Measurements from ENCODE around the gene KRT82. TPM values are rescaled to one million over a fixed set of nuclear protein-coding genes. Genes with fewer than 3 reads are reported as not detected.

Gene KRT82
- total and polyA plus RNA-seq, 4 donors, result not detected

DNA sequence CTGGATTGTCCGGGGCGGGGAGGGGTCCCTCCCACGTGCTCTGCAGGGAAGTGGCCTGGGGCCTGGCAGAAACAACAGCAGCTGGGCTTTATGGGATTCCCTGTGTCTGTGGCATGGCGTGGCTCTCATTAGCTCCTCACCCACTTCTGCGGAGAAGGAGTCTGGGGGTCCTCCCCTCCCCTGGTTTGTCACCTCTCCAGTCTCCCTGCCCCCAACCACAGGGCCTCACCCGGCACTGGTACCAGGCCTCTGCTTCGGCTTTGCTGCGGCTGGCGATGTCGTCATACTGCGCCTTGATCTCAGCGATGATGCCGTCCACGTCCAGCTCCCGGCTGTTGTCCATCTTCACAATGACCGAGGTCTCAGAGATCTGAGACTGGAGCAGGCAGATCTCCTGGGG is 6.4 kb downstream of the KRT82 start:
- Histone ChIP-seq H3K9ac (ENCODE audit: insufficient read depth in 1 of 2, low read length in 2 of 2) (no peak overlapping the region), H3K9me3 (ENCODE audit: control insufficient read depth in 4 of 4, insufficient read depth in 3 of 4, low read length in 3 of 4) (no peaks in the 10 kb centered on the region), H3K27me3 (ENCODE audit: control insufficient read depth in 3 of 3, insufficient read depth in 3 of 3, low read length in 2 of 3) (peaks cover 0 to 3% (median 0%) of the 10 kb centered on the region in 3 donors), H3K4me3 (no peak overlapping the region), H3K36me3 (ENCODE audit: control insufficient read depth in 4 of 4, insufficient read depth in 4 of 4, low read length in 4 of 4) (no peaks in the 10 kb centered on the region), H3K27ac (ENCODE audit: low read depth in 1 of 2, low read length in 1 of 2) (no peak overlapping the region), H3K4me1 (ENCODE audit: control insufficient read depth in 5 of 5, insufficient read depth in 5 of 5, low read length in 5 of 5) (no peaks in the 10 kb centered on the region)
- 94% methylated on average over 16 of the region's 16 CpGs for WGBS, 2 donors
- ATAC-seq (ENCODE audit: insufficient read depth, low FRiP score) (no peak), DNase-seq (no peak)
- no peak for TF ChIP-seq CTCF (IDR thresholded peaks at IDR 0.05; ENCODE audit: control extremely low read depth, extremely low read depth)

- ATAC-seq (ENCODE audit: insufficient read depth, low FRiP score), result no peak
- Histone ChIP-seq H3K36me3 (ENCODE audit: control insufficient read depth in 4 of 4, insufficient read depth in 4 of 4, low read length in 4 of 4) (no peaks in the 10 kb centered on the region), H3K4me1 (ENCODE audit: control insufficient read depth in 5 of 5, insufficient read depth in 5 of 5, low read length in 5 of 5) (peaks cover 0 to 6% (median 0%) of the 10 kb centered on the region in 5 donors), H3K9me3 (ENCODE audit: control insufficient read depth in 4 of 4, insufficient read depth in 3 of 4, low read length in 3 of 4) (no peaks in the 10 kb centered on the region), H3K27ac (ENCODE audit: low read depth in 1 of 2, low read length in 1 of 2) (no peak overlapping the region), H3K4me3 (no peak overlapping the region), H3K9ac (ENCODE audit: insufficient read depth in 1 of 2, low read length in 2 of 2) (no peak overlapping the region), H3K27me3 (ENCODE audit: control insufficient read depth in 3 of 3, insufficient read depth in 3 of 3, low read length in 2 of 3) (peaks cover 0 to 3% (median 0%) of the 10 kb centered on the region in 3 donors)
- no peak for TF ChIP-seq CTCF (IDR thresholded peaks at IDR 0.05; ENCODE audit: control extremely low read depth, extremely low read depth)
- no peak for DNase-seq
- WGBS, 2 donors, result 81 to 94% methylated on average over 1 of the region's 1 CpG
Observed at GRCh38 chr12:52398176-52398575, 8.0 kb downstream of the KRT82 start.

GRCh38 chr12:52396656-52397055 is 9.5 kb downstream of the KRT82 start:
- no peak for DNase-seq

More at GRCh38 chr12:52396656-52397055, 9.5 kb downstream of the KRT82 start:
- H3K36me3 ChIP-seq (ENCODE audit: control insufficient read depth in 4 of 4, insufficient read depth in 4 of 4, low read length in 4 of 4), result no peaks in the 10 kb centered on the region
- H3K4me3 ChIP-seq, result no peak overlapping the region
- WGBS, 2 donors, result 80 to 87% methylated on average over 8 of the region's 8 CpGs
- H3K27me3 ChIP-seq (ENCODE audit: control insufficient read depth in 3 of 3, insufficient read depth in 3 of 3, low read length in 2 of 3), result peaks cover 0 to 3% (median 0%) of the 10 kb centered on the region in 3 donors
- no peak for TF ChIP-seq CTCF (IDR thresholded peaks at IDR 0.05; ENCODE audit: control extremely low read depth, extremely low read depth)
- H3K4me1 ChIP-seq (ENCODE audit: control insufficient read depth in 5 of 5, insufficient read depth in 5 of 5, low read length in 5 of 5), result peaks cover 0 to 8% (median 0%) of the 10 kb centered on the region in 5 donors
- H3K27ac ChIP-seq (ENCODE audit: low read depth in 1 of 2, low read length in 1 of 2), result no peak overlapping the region
- no peak overlapping the region for H3K9ac ChIP-seq (ENCODE audit: insufficient read depth in 1 of 2, low read length in 2 of 2)
- H3K9me3 ChIP-seq (ENCODE audit: control insufficient read depth in 4 of 4, insufficient read depth in 3 of 4, low read length in 3 of 4), result no peaks in the 10 kb centered on the region
- no peak for ATAC-seq (ENCODE audit: insufficient read depth, low FRiP score)

All from lung (tissue), 12 donors.